Stimulated activated CD8-positive, alpha-beta memory T cell treated with anti-CD3 and anti-CD28 coated beads, Interleukin-2, amount 100 ng/mL, for 1 hour (primary cell): Measurements from ENCODE around the gene FBL.
"Not testable (repeated sequence)": the region's sequence is repeated elsewhere in the genome, so short reads cannot be mapped to it uniquely, and the experiment has no call there.

ENCODE experiments used
- DNase-seq, 2 donors: peaks; one replicate each; pipeline ENCODE4 v3.0.0-alpha.2; 2020; ENCODE audit warnings: low read depth in 2 of 2

Gene FBL

GRCh38 chr19:39845933-39846677, at the start of gene FBL:
TSS of gene FBL (minus strand) at chr19:39846379. CDS start at chr19:39846300, 79 bp downstream.
- DNase-seq: peak; percentile 96 to 98

GRCh38 chr19:39895096-39895495, 48.9 kb upstream of the FBL start:
- not testable (repeated sequence) for DNase-seq

- not testable (repeated sequence) for DNase-seq
Measured at GRCh38 chr19:39894236-39894606, 48.0 kb upstream of the FBL start.

DNA sequence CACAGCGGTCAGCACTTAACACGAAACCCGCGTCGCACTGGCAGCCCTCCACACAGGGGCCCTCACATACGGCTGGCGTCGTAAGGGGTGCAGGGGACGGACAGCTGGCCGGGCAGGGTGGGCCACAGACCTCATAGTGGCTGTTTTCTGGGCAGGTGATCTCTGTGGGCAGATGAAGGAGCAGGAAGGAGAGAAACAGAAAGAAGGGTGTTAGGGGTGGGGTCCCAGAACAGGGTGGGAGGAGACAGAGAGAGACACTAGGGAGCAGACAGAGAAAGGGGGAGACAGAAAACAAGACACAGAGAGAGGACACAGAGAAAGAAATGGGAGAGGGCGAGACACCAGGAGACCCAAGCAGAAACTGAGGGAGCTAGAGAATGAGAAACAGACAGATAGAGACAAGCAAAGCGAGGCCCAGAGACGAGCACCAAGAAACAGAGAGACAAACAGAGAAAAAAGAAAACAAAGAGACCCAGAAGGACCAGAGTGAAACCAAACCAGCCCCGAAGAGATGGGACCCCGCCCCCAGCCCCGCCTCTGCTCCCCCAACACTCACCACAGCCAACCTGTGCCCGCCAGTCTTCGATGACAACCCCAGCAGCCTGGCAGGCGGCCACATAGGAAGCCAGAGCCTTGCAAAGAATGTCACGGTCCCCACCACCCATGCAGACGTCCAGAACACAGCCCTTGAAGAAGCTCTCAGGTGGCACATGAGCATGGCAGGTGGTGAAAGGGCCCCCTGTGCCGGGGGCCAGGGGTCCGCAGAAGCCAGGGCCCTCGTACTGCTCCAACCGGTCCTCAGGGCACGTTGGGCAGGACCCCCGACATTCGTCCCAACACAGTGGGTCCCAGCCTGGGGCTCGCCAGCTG, 47.4 kb upstream of the FBL start:
- DNase-seq: peak; percentile 10 to 65

- not testable (repeated sequence) for DNase-seq
Measured at GRCh38 chr19:39892506-39892902, 46.3 kb upstream of the FBL start.

DNA sequence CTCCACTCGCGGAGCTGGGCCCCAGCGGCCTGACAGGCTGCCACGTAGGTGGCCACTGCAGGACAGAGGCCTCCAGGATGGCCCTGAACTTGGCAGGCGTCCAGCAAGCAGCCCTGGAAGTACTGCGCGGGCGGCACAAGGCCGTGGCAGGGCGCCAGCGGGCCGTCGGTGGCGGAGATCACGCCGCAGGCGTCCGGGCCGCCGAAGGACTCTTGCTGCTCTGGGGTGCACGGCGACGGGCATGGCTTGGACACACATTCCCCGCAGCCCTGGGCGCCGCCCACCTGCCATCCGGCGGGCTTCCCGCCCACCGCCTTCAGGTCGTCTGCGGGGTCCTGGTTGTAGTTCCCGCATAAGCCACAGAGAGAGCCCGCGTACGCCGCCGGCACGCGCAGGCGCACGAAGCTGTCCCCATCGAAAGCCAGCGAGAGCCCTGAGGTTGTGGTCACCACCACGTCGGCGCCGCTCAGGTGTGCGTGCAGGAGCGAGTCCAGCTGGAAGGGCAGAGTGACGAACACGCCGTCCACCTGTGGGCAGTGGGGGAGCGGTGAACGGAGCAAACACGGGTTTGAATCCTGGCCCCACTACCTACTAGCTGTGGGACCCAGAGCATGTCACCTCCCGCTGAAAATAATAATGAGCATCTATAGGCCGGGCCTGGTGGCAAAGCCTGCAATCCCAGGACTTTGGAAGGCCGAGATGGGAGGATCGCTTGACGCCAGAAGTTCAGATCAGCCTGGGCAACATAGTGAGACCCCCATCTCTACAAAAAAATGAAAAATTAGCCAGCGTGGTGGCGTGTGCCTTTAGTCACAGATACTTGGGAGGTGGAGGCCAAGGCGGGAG, 45.7 kb upstream of the FBL start:
- not testable (repeated sequence) for DNase-seq

DNA sequence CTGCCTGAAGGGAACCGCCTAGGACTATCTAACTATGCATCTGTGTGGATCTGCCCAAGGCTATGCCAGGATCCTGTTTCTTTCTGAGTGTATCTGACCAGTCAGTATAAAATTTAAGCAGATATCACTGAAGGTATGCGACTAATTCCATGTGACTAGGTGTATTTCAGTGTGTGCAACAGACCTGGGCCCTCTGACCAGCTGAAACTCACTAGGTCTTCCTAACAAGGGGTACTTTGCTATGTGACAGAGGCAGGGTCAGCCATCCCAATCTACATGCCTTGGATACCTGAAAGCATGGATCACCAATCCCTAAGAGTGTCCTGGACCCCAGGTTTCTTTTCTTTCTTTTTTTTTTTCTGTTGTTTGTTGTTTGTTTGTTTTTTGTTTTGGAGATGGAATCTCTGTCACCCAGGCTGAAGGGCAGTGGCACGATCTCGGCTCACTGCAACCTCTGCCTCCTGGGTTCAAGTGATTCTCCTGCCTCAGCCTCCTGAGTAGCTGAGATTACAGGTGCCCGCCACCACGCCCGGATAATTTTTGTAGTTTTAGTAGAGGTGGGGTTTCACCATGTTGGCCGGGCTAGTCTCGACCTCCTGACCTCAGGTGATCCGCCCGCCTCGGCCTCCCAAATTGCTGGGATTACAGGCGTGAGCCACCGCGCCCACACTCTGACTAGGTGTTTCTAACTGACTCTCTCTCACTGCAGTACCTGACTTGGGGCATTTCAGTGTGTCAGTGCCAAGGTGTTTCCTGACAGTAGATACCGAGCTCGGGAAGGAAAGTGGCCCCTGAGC, 44.8 kb upstream of the FBL start:
- DNase-seq: no peak

DNA sequence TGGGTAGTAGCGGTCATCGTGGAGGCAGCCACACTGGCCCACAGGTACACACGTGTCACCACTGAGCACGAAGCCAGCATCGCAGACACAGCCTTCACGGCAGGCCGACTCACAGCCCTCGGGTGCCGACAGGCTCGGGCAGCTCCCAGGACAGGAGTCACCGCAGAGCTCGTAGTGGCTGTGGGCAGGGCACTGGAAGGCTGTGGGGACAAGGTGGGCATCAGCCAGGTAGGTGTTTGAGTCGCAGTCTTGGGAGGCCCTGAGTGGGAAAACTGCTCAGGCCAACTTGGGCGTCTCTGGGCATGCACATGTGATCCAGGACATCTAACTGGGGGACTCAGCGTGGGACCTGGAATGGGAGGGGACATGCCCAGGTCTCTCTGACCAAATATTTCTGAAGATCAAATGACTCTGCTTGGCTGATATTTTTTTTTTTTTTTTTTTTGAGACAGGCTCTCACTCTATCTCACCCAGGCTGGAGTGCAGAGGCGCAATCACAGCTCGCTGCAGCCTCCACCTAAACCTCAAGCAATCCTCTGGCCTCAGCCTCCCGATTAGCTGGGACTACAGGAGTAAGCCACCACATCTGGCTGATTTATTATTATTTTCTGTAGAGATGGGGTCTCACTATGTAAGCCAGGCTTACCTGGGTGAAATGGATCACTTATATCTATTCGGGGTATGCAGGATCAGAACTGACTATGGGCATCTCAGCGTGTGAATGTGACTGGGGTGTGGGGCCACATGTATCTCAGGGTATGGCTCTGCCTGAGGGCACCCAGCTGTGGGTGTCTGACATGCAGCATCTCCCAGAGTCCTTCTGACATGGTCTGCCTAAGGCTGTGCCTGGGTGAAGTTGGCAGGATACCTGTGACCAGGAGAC, 43.9 kb upstream of the FBL start:
- DNase-seq: not testable (repeated sequence)

DNA sequence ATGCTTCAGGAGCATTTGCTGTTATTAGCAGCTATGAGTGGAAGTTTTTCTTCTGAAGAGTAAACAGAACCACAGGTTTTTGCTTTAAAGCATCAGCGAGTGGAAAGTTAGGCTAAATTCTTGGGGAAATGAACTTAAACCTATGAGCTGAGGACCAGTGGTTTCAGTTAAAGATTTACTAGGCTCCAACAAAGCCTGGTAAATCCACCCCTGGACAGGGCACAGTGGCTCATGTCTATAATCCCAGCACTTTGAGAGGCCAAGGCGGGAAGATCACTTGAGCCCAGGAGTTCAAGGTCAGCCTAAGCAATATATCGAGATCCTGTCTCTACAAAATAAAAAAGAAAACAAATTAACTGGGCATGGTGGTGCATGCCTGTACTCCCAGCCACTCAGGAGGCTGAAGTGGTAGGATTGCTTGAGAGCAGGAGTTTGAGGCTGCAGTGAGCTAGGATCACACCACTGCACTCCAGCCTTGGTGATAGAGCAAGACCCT, 41.3 kb upstream of the FBL start:
- not testable (repeated sequence) for DNase-seq

DNA sequence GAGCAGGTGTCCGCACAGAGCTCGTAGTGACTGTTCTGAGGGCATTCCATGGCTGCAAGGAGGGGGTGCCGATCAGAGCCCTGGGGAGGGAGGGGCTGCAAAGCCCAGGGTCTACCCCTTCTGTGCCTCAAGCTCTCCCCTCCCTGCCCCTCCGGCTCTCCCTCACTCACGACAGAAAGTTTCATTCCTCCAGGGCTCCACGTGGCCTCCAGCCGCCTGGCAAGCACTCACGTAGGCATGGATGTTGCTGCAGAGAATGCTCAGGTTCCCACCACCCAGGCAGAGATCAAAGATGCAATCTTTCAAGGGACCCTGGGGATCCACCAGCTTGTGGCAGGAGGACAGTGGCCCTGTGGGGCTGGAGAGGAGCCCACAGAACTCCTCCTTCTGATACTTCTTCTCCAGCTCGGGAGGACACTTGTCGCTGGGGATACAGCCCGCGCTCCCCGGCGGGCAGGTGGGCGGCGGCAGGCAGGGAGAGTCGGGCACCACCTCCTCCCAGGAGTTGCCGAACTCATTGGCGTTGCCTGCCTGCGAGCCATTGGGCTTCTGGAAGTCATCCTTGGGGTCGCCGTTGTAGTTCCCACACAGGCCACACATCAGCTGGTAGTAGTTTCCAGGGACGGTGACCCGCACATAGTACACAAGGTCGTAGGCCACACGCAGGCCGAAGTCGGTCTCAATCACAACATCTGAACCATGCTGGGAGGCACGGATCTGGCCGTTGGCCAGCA, 39.8 kb upstream of the FBL start:
- DNase-seq: not testable (repeated sequence)

DNA sequence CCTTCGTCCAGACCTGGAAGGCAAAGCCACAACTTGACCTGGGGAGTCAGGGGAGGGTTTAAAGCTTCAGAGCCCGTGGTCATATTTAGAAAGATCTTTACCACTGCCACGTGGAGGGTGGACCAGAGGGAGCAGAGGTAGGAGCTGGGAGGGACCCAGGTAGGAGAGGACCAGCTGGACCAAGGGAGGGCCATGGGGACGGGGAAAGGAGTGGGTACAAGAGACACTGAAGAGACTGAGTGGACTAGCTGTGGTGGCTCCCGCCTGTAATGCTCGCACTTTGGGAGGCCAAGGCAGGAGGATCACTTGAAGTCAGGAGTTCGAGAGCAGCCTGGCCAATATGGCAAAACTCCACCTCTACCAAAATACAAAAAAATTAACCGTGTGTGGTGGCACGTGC, 38.5 kb upstream of the FBL start:
- not testable (repeated sequence) for DNase-seq

- not testable (repeated sequence) for DNase-seq
Measured at GRCh38 chr19:39882645-39883044, 36.5 kb upstream of the FBL start.

GRCh38 chr19:39881495-39882110, 35.4 kb upstream of the FBL start:
- DNase-seq: peak in 1 of 2 donors; percentile 19

DNA sequence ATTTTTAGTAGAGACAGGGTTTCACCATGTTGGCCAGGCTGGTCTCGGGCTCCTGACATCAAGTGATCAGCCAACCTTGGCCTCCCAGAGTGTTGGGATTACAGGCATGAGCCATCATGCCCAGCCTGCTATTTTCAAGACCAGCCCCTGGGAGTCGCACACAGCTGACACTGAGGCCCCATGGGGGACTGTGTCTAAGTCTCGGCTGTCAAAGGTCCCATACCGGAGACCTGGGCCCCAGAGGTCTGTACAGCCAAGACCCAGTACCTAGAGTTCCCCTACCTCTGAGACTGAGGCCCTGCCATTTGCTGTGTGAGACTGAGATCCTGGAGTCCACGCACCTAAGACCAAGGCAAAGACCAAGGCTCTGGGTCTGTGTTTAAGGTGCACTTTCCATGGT, 34.1 kb upstream of the FBL start:
- DNase-seq: not testable (repeated sequence)

- DNase-seq: not testable (repeated sequence)
Measured at GRCh38 chr19:39879796-39880195, 33.6 kb upstream of the FBL start.

GRCh38 chr19:39878866-39879265, 32.7 kb upstream of the FBL start:
- DNase-seq: not testable (repeated sequence)

- no peak for DNase-seq
Measured at GRCh38 chr19:39878398-39878797, 32.2 kb upstream of the FBL start.

DNA sequence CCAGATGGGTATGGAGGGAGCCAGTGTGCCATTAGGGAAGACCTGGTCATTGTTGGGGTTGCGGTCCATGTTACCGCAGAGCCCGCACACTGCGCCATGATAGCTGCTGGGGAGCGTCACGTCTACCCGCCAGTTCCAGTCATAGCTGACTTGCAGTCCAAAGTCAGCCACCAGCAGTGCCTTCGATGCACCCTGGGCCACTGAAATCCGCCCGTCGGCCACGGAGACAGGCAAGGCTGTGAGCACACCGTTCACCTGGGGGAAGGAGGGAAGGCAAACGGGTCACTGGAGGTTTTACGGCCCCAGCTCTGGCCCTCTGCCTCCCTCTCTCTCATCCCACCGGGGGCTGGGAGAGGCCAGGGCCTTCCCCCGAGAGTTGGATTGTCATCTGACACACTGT, 31.8 kb upstream of the FBL start:
- DNase-seq: not testable (repeated sequence)

- not testable (repeated sequence) for DNase-seq
Measured at GRCh38 chr19:39877488-39877887, 31.3 kb upstream of the FBL start.
